Activated T-helper 17 cell treated with anti-CD3 and anti-CD28 coated beads, Interleukin-2, amount 50 U/mL, for 72 hours (primary cell): ENCODE results near the gene SLC22A5. TPM values are rescaled to one million over a fixed set of nuclear protein-coding genes. Genes with fewer than 3 reads are reported as not detected.

Experiments
- ATAC-seq: fragments of 150-1000 bp; cut with Tn5 transposase; replicated peaks from 2 replicates; pipeline ENCODE4 v1.10.0; 2021; ENCODE audit warnings: mild to moderate bottlenecking, moderate library complexity
- H3K27ac Mint-ChIP-seq: one replicate; pipeline ENCODE4 v1.8.0; 2022; ENCODE audit warnings: mixed read lengths
- H3K27me3 Mint-ChIP-seq: one replicate; pipeline ENCODE4 v1.8.0; 2022; ENCODE audit warnings: mixed read lengths
- H3K36me3 Mint-ChIP-seq: one replicate; pipeline ENCODE4 v1.8.0; 2022; ENCODE audit warnings: low read depth, mild to moderate bottlenecking, mixed read lengths
- H3K4me1 Mint-ChIP-seq: one replicate; pipeline ENCODE4 v1.8.0; 2022; ENCODE audit warnings: mixed read lengths
- H3K4me3 Mint-ChIP-seq: one replicate; pipeline ENCODE4 v1.8.0; 2022; ENCODE audit warnings: mild to moderate bottlenecking, mixed read lengths
- H3K9me3 Mint-ChIP-seq: one replicate; pipeline ENCODE4 v1.8.0; 2022; ENCODE audit warnings: mixed read lengths
- total RNA-seq, 2 donors: library from RNA; stranded (reverse); gene quantifications; one replicate each; pipeline ENCODE4 v1.2.3, GENCODE V29; 2022

Gene SLC22A5
- 1 to 10 TPM; 3.2 to 3.5 TPM for total RNA-seq

DNA sequence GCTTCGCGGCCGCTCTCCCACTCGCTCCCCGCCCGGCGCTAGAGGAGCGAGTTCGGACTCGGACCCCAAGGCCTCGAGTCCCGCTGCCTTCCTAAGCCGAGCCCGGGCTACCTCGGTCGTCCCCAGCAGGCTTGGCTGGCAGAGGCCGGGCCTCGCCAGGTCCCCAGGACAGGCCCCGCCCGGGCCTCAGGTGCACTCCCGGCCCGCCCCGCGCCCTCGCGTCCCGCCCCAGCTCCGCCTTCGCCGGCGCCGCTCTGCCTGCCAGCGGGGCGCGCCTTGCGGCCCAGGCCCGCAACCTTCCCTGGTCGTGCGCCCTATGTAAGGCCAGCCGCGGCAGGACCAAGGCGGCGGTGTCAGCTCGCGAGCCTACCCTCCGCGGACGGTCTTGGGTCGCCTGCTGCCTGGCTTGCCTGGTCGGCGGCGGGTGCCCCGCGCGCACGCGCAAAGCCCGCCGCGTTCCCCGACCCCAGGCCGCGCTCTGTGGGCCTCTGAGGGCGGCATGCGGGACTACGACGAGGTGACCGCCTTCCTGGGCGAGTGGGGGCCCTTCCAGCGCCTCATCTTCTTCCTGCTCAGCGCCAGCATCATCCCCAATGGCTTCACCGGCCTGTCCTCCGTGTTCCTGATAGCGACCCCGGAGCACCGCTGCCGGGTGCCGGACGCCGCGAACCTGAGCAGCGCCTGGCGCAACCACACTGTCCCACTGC, at the start of gene SLC22A5:
TSS of gene SLC22A5 (plus strand) at position 237 of the 707 bp plus-strand sequence. CDS start at position 500, 263 bp downstream.
- Mint-ChIP-seq H3K27ac (peak within 1 kb of the TSS; percentile 87), H3K4me3 (peak within 1 kb of the TSS; percentile 88), H3K27me3 (no peaks in the 10 kb centered on the region), H3K4me1 (no peaks in the 10 kb centered on the region), H3K9me3 (no peaks in the 10 kb centered on the region), H3K36me3 (peaks cover under 1% of the 10 kb centered on the region)
- peak; percentile 98 for ATAC-seq

DNA sequence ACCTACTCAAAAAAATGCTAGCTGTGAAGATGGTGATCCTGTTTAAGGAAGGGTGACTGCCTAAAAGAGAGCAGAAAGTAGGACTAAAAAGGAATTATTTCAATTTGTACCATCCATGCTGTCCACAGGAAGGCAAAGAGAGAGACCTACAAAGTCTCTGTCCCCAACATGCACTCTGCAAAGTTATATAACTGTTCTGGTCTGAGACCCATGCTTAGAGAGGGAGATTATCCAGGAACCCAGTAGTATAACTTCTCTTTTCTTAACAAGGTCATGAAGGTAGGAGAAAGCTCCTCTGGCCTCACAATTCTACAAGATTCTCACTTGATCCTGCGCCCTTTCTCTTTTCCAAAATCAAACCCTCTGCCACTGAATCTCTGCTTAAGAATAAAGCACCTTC, 49.5 kb upstream of the SLC22A5 start:
- Mint-ChIP-seq H3K27me3 (no peaks in the 10 kb centered on the region), H3K4me3 (no peak overlapping the region), H3K36me3 (no peaks in the 10 kb centered on the region), H3K27ac (no peak overlapping the region), H3K9me3 (no peaks in the 10 kb centered on the region), H3K4me1 (no peaks in the 10 kb centered on the region)
- no peak for ATAC-seq

DNA sequence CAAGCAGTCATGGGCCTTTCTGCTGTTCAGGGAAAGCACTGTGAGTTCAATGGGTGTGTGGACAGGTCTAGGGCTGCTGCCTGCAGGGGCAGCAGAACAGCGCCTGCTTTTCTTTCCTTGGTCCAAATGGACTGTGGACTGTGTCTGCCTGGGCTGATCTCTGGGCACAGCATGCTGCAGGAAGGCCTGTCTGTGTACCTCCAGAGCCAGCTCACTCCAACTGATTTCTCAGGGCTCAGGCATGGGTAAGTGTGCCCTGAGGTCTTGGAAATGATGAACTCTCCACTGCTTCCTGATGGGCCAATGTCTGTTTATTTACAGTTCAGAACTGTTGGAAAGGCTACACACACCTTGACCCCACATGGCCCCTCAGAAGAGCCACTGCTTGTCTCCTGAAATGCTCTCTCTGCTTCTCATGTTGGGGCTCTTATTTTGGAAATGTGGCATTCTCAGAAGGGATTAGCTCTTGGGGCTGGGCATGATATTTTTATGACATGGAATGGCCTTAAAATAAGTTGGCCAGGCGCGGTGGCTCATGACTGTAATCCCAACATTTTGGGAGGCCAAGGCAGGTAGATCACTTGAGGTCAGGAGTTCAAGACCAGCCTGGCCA, 48.3 kb upstream of the SLC22A5 start:
- Mint-ChIP-seq H3K27me3 (no peaks in the 10 kb centered on the region), H3K4me3 (no peak overlapping the region), H3K27ac (no peak overlapping the region), H3K36me3 (no peaks in the 10 kb centered on the region), H3K9me3 (no peaks in the 10 kb centered on the region), H3K4me1 (no peaks in the 10 kb centered on the region)
- ATAC-seq = no peak

DNA sequence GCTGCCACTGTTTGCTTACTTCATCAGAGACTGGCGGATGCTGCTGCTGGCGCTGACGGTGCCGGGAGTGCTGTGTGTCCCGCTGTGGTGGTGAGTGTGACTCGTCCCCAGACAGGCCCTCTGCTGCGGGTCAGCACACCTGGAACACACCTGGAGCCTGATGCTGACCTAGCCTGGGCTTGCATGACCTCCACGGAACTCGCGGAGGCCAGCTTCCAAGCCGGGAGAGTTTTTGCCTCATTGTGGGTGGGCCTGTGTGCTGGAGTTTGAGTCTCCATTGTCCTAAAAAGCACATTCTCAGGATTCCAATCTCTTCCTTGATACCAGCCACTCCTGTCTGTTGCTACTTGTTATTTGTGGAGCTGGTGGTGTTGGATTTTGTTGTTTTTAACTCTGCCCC, 47.2 kb upstream of the SLC22A5 start:
- Mint-ChIP-seq H3K4me1 (no peaks in the 10 kb centered on the region), H3K36me3 (no peaks in the 10 kb centered on the region), H3K27ac (no peak overlapping the region), H3K27me3 (no peaks in the 10 kb centered on the region), H3K9me3 (no peaks in the 10 kb centered on the region), H3K4me3 (no peak overlapping the region)
- no peak for ATAC-seq

DNA sequence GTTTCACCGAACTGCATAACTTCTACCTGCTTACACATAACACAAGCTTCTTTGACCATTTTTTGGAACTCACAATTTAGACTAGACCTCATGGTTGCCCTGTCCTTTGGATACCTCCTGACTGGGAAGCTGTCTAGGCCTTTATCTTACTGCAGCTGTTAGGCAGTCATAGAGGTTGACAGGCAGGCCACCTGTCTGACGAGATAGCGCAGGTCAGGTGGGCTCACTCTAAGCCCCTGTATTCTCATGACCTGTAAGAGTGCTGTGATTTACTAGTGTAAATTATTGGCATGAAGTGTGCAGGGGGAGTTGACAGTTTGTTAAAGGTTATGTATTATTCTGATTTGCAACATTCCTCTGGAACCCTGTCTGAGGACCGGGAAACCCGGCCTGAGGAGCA, 46.3 kb upstream of the SLC22A5 start:
- no peaks in the 10 kb centered on the region for H3K9me3 Mint-ChIP-seq
- H3K4me1 Mint-ChIP-seq = no peaks in the 10 kb centered on the region
- no peak for ATAC-seq
- no peak overlapping the region for H3K4me3 Mint-ChIP-seq
- no peaks in the 10 kb centered on the region for H3K36me3 Mint-ChIP-seq
- no peak overlapping the region for H3K27ac Mint-ChIP-seq
- H3K27me3 Mint-ChIP-seq = no peaks in the 10 kb centered on the region

DNA sequence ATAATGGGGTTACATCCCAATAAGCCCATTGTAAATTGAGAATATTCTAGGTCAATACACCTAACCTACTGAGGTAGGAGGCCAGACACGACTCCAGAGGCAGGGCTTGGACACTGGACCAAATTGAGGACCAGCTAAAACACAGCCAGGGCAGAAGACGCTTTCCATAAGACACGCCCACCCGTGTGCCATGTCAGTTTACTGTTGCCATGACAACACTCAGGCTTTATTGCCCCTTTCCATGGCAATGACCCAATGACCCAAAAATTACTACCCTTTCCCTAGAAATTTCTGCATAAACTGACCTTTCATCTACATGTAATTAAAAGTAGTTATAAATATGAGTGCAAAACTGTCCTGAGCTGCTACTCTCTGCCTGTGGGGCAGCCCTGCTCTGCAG, 43.8 kb upstream of the SLC22A5 start:
- ATAC-seq = no peak
- Mint-ChIP-seq H3K4me3 (no peak overlapping the region), H3K27ac (no peak overlapping the region), H3K27me3 (no peaks in the 10 kb centered on the region), H3K9me3 (no peaks in the 10 kb centered on the region), H3K36me3 (no peaks in the 10 kb centered on the region), H3K4me1 (no peaks in the 10 kb centered on the region)

DNA sequence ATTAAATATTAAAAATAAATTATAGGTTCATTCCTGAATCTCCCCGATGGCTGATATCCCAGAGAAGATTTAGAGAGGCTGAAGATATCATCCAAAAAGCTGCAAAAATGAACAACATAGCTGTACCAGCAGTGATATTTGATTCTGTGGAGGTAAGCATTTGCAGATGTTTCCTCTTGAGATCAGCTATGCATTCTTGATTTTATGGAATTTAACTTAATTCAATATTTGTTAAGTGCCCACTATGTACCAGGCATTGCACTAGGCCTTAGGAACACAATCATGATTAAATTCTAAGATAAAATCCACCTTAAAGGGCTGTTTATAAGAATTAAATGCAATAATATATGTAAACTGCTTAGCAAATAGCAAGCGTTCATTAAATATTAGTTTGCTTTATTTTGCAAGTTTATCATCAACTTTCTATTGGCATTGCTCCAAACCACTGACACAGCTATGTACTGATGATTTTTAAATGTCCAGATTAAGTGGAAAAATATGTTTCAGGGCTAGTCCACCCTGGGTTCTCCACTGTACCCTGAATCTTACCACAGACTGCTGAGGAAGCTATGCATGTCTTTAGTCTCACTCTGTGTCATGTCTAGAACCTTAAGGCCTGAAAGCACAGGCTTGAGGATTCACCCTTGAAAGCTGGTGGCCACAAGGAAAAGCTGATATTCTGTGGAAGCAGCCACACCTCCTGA, 42.1 kb upstream of the SLC22A5 start:
- Mint-ChIP-seq H3K27me3 (no peaks in the 10 kb centered on the region), H3K27ac (no peak overlapping the region), H3K36me3 (no peaks in the 10 kb centered on the region), H3K4me1 (no peaks in the 10 kb centered on the region), H3K4me3 (no peak overlapping the region), H3K9me3 (no peaks in the 10 kb centered on the region)
- ATAC-seq = no peak

DNA sequence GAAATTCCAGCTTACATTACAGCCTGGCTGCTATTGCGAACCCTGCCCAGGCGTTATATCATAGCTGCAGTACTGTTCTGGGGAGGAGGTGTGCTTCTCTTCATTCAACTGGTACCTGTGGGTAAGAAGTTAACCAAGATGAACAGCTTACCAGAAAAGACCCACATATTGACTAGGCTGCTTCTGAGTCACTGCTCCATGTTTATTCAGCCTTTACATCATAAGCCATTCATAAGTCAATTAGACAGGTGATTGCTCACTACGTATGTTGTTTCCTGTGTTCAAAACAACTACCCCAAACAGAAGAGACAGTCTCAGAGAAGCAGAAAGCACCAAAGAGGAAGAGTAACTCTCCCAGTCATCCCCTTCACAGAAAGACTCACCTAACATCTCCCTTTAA, 34.7 kb upstream of the SLC22A5 start:
- Mint-ChIP-seq H3K27me3 (no peaks in the 10 kb centered on the region), H3K27ac (no peak overlapping the region), H3K4me3 (no peak overlapping the region)

DNA sequence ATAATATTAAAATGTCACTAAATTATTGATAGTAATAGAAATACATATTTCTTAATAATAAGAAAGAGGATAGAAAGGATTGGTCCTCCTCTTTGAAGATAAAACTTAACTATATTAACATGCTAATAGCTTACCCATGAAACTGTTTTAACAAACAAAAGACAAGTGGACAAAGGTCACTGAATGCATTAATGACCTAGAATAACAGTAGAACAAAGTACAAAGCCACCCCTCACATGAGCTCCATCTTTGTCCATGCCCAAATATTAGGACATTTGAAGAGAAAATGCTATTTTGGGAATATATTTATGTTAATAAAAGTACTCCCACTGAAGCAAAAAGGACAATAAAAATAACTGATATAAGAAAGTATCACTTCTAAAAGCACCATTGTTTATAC, 34.1 kb upstream of the SLC22A5 start:
- Mint-ChIP-seq H3K36me3 (no peaks in the 10 kb centered on the region), H3K27me3 (no peaks in the 10 kb centered on the region), H3K27ac (no peak overlapping the region), H3K4me1 (peaks cover 4% of the 10 kb centered on the region), H3K9me3 (no peaks in the 10 kb centered on the region), H3K4me3 (no peak overlapping the region)
- no peak for ATAC-seq

More for the DNA sequence above, 34.7 kb upstream of the SLC22A5 start:
- Mint-ChIP-seq H3K4me1 (peaks cover 4% of the 10 kb centered on the region), H3K36me3 (no peaks in the 10 kb centered on the region), H3K9me3 (no peaks in the 10 kb centered on the region)
- peak; percentile 90 for ATAC-seq

DNA sequence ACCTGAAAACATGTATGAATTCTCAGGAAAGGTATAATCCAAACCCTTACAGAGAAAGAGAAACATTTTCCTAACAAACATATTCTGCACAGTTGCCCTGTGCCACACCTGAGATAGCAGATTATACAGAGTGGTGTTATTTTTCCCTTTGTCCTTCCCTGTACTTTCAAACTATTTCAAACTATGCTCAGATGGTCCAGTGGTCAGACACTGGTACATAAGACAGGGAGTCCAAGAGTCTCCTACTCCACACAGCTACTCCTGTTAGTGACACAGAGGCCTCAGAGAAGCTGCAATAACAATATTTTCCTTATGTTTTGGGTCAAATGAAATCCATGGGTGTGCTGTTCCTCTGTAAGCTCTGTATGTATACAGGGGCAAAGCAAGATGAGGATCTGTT, 30.0 kb upstream of the SLC22A5 start:
- no peaks in the 10 kb centered on the region for H3K36me3 Mint-ChIP-seq
- no peaks in the 10 kb centered on the region for H3K27me3 Mint-ChIP-seq

DNA sequence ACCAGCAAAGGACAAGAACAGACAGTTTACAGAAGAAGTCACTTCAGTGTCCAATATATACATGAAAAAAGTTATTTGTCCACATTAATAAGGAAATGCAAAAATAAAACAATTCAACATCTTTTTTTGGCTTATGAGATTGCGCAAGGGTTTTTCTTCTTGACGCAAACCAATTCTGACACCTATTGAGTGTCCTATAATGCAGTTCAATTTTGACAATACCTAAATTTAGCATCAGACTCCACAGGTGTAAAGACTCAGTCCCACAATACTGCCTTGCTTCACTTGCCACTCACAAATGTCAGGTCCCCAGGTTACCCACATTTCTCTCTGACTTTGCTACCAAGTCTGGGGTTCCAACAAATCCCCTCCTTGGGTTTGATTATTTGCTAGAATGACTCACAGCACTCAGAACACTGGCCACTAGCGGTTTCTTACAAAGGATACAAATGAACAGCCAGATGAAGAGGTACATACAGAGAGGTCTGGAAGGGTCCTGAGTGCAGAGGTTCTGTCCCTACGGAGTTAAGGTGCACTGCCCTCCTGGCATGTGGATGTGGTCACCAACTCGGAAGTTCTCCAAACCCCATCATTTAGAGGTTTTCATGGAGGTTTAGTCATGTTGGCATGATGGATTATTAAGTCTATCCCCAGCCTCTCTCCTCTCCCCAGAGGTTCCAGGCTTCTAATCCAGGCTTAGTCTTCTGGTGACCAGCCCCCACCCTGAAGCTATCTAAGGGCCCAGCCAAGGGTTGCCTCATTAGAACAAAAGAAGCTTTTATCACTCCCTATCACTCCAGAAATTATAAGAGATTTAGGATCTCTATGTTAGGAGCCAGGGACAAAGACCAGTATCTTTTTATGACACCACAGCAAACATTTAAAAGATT, 27.0 kb upstream of the SLC22A5 start:
- Mint-ChIP-seq H3K36me3 (no peaks in the 10 kb centered on the region), H3K27ac (no peak overlapping the region), H3K4me1 (no peaks in the 10 kb centered on the region), H3K4me3 (no peak overlapping the region), H3K9me3 (no peaks in the 10 kb centered on the region), H3K27me3 (no peaks in the 10 kb centered on the region)
- no peak for ATAC-seq

More for the DNA sequence above, 30.0 kb upstream of the SLC22A5 start:
- ATAC-seq = no peak
- Mint-ChIP-seq H3K9me3 (no peaks in the 10 kb centered on the region), H3K4me3 (no peak overlapping the region), H3K27ac (no peak overlapping the region), H3K4me1 (peaks cover 4% of the 10 kb centered on the region)

DNA sequence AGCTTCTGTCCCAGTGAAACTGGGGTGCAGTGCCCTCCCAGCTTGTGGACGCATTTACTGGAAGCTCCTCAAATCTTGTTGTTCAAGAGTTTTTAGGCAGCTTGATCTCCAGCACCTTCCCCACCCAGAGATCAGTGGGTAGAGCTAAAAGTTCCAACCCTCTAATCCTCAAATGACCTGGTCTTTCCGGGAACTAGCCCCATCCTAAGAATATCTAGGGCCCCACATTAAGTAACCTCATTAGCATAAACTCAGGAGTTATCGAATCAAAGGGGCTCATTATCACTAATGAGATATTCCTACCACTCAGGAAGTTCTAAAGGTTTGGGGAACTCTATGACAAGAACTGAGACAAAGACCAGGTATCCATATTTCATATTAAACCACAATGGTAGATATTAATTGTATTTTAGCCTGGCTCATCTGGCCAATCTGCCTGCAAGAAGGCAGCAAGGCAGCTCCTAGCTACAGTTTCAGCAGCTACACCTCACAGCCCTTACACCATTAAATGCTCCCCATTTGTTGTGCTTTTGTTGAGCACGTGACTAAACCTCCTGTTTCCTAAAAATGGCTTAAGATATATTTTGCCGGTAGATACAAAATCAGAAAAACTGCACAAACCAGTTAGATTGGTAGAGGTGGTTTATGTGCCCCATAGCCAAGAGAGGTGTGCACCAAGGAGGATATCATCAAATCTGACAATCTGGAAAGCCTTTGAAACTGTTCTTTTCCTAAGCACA, 24.6 kb upstream of the SLC22A5 start:
- Mint-ChIP-seq H3K9me3 (no peaks in the 10 kb centered on the region), H3K4me1 (no peaks in the 10 kb centered on the region), H3K36me3 (no peaks in the 10 kb centered on the region), H3K27ac (no peak overlapping the region), H3K4me3 (no peak overlapping the region), H3K27me3 (no peaks in the 10 kb centered on the region)
- no peak for ATAC-seq

DNA sequence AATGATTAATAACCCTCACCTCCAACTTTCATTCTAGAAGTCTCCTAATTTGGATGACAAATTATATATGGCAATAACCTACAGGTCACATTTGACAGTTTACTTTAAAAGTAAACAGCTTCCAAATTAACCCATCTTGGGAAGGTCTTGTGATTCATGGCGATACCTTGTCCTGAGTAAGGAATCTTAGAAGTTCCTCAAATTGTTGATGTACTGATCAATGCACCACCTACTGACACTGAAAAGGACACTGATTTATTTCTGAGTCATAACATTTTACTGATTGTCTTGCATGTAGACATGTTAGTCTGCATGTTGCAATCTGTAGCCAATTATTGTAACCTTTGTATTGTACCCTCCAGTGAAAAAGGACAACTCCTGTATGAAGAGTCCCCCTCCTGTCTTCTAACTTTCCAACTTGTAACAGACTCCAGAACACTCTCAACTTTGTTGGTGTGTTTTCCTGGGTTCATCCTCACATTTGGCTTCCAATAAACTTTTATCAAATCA, 16.0 kb upstream of the SLC22A5 start:
- H3K27ac Mint-ChIP-seq = no peak overlapping the region
- H3K36me3 Mint-ChIP-seq = peaks cover 6% of the 10 kb centered on the region
- H3K9me3 Mint-ChIP-seq = no peaks in the 10 kb centered on the region
- no peak overlapping the region for H3K4me3 Mint-ChIP-seq
- H3K27me3 Mint-ChIP-seq = no peaks in the 10 kb centered on the region
- H3K4me1 Mint-ChIP-seq = no peaks in the 10 kb centered on the region
- ATAC-seq = no peak
